Adipose tissue (tissue), 3 donors: Measurements from ENCODE around the gene SEMA5A. TPM values are rescaled to one million over a fixed set of nuclear protein-coding genes. Genes with fewer than 3 reads are reported as not detected.

Experiments
- H3K27ac ChIP-seq: one replicate; pipeline ENCODE4 v1.5.1; 2013; ENCODE audit warnings: low read depth, low read length
- WGBS, 3 donors: extraction: QIAGEN DNeasy Blood & Tissue Kit; methylation state at CpG; one replicate each; pipeline ENCODE4 v1.1.7; 2013; 5-methylcytosine and 5-hydroxymethylcytosine counted together
- polyA plus RNA-seq, 3 donors: library from polyadenylated mRNA; stranded (reverse); fragments of 200-250 nt; gene quantifications; one replicate each; pipeline ENCODE4 v1.2.3, GENCODE V29; 2013
- donor health status: healthy with polysubstance abuse.
- donor health status: Bipolar disorder and iron deficiency.
- donor health status: healthy.

Gene SEMA5A
- polyA plus RNA-seq, 3 donors, result 0.70 to 1.5 (median 1.2) TPM

DNA sequence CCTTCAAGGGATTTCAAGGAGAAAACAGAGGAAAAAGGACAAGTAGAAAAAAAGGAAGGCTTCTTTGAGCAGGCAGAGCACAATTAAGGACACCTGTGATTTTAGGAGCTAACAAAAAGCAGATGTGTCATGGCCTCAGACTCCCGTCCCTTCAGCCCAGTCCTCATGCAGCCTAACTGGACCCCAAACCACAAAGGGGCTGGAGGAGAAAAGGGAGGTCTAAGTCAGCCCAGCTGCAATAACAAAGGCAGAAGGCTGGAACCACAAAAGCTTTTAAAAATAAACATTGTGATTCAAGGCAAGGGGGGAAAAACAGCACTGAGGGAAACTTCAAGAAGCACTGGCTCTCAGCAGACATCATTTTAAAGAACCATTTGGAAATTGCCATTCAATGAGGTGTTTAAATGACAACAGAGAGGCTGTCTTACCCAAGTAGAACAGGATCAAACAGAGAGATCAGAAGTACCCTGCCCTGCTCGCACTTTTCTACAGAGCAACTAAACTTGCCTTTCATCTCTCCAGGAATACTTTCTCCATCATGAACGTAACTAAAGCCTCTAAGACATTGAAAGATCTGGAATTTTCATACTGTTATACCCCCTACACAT, 89.3 kb downstream of the SEMA5A start:
- no peak overlapping the region for H3K27ac ChIP-seq
- 66 to 86% (median 67%) methylated on average over 3 of the region's 3 CpGs for WGBS, 3 donors

DNA sequence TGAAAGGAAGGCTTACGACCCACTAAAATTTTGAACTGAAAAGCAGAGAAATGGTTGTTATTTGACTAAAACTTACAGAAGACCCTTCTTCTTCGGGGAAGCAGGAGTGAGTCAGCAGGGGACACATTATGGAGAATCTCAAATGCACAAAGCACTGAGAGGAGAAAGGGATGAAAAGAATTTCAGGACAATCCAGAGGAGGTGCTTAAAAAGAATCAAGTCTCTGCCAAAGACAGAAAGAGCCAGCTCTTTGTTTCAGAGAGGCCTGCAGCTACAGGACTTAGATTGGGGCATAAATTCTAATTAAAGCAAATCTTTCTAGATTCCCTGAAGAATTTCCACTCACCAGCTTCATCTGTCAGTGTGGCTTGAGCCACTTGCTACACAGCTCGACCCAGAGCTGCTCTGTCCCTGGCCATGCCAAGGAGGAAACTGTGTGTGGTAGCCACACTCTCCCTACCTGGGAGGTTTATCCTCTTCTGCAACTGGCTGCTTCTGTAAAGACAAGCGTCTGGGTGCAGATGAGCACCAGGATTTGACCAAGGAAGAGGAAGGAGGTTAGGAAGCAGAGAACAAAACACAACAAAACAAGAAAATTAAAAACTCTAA, 89.9 kb downstream of the SEMA5A start:
- WGBS, 3 donors, result 56 to 76% (median 65%) methylated on average over 4 of the region's 4 CpGs
- no peak overlapping the region for H3K27ac ChIP-seq

DNA sequence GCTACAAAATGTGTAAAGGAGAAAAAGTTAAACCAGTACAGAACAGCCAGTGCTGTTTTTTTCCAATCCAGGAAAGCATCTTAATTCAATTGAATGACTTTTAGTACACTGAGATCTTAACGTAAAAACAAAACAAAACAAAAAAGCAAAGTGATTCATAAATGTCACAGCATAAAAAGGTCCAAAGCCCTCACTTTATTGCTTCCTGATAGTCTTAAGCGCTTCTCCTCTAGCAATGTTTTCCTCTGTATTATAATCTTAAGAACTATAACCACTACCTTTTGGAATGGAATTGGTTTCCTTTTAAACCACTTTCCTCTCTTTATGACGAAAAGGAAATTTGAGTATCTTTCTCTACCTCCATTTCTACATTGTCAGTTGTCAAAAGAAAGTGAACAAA, 91.4 kb downstream of the SEMA5A start:
- WGBS, 3 donors, result 67 to 85% (median 73%) methylated on average over 3 of the region's 3 CpGs
- H3K27ac ChIP-seq, result no peak overlapping the region

DNA sequence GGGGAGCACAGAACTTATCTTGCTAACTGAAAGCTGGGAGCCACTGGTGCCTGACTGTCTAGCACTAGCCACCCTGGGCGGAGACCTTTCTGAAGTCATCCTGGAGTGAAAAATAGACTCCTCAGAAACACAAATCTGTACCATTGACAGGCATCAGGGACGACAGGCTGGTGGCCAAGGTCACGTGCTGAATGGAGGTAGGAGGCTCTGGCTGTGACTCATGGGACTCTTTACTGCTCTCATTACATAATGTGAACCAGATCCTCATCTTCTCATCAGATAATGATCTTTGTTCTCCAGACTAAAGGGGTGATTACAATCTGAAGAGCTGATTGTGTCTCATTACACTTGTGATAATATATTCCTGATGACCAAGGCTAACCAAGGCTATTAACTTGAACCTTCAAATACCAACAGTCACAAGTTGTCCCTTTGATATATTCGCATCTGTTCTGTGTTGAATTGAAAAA, 91.8 kb downstream of the SEMA5A start:
- WGBS, 3 donors, result 69 to 78% (median 73%) methylated on average over 4 of the region's 4 CpGs
- no peak overlapping the region for H3K27ac ChIP-seq

- no peak overlapping the region for H3K27ac ChIP-seq
- WGBS, 3 donors, result 83 to 90% (median 85%) methylated on average over 2 of the region's 2 CpGs
Measured at GRCh38 chr5:9453480-9454011, 92.3 kb downstream of the SEMA5A start.

DNA sequence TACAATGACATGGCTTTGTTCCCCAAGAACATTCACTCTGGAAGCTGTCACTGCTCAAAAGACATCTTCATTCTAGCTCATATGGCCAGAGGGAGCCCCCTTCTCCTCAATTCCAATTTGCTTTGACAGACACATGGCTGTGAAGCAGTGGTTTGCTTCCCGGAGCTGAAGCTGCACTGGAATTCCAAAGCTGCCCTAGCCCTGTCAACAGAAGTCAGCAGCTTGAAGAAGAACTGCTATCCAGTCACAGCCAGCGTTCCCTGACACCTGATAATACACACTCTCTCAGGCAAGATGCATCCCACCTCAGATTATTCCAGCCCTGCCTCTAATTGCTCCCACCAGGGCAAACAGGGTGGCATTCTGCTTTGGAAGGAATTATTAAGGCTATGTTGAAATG, 93.7 kb downstream of the SEMA5A start:
- no peak overlapping the region for H3K27ac ChIP-seq
- WGBS, 3 donors, result 42 to 67% (median 55%) methylated on average over 2 of the region's 2 CpGs

GRCh38 chr5:9451037-9451436, 94.8 kb downstream of the SEMA5A start:
- no peak overlapping the region for H3K27ac ChIP-seq
- WGBS, 3 donors, result 88 to 97% (median 94%) methylated on average over 4 of the region's 4 CpGs

GRCh38 chr5:9447691-9448090, 98.2 kb downstream of the SEMA5A start:
- WGBS, 3 donors, result 82 to 92% (median 87%) methylated on average over 2 of the region's 2 CpGs
- no peak overlapping the region for H3K27ac ChIP-seq

DNA sequence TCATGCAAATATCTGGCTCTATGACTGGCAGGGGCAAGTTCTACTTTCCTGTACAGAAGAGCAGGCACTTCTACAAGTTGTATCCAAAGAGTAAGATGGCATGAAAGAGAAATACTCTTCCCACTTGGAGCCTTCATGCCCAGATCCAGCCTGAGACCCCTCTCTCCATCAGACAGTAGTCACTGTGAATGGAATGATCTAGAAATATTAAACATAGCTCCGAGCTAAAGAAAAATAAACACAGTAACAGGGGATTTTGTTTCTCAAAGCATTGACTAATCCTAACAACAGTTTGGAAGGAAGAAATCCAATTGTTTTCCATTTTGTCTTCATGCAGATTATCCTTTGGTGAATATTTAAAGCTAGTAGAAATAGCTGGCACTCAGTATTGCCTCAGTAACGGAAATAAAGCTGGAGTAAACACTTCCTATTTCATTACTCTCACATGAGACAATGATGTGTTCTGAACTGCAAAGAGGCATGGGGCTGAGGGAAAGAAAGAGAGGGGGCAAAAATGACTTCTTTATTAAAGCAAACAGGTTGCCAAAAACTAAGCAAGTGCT, 100.0 kb downstream of the SEMA5A start:
- H3K27ac ChIP-seq, result no peak overlapping the region
- 47 to 73% (median 54%) methylated on average over 2 of the region's 2 CpGs for WGBS, 3 donors

- H3K27ac ChIP-seq, result no peak overlapping the region
- 77 to 81% (median 80%) methylated on average over 3 of the region's 3 CpGs for WGBS, 3 donors
Measured at GRCh38 chr5:9444346-9444745, 101.5 kb downstream of the SEMA5A start.

- WGBS, 3 donors, result 78 to 92% (median 90%) methylated on average over 2 of the region's 2 CpGs
- no peak overlapping the region for H3K27ac ChIP-seq
Measured at GRCh38 chr5:9441610-9442009, 104.3 kb downstream of the SEMA5A start.

- no peak overlapping the region for H3K27ac ChIP-seq
- WGBS, 3 donors, result 77 to 97% (median 86%) methylated on average over 2 of the region's 2 CpGs
Measured at GRCh38 chr5:9440517-9440916, 105.4 kb downstream of the SEMA5A start.

- H3K27ac ChIP-seq, result no peak overlapping the region
- 39 to 52% (median 49%) methylated on average over 5 of the region's 5 CpGs for WGBS, 3 donors
Measured at GRCh38 chr5:9439531-9440292, 106.2 kb downstream of the SEMA5A start.

GRCh38 chr5:9438596-9439354, 107.1 kb downstream of the SEMA5A start:
- H3K27ac ChIP-seq, result no peak overlapping the region
- 56 to 77% (median 71%) methylated on average over 10 of the region's 10 CpGs for WGBS, 3 donors

GRCh38 chr5:9437741-9438240, 108.1 kb downstream of the SEMA5A start:
- H3K27ac ChIP-seq, result no peak overlapping the region
- WGBS, 3 donors, result 40 to 92% (median 51%) methylated on average over 5 of the region's 5 CpGs

DNA sequence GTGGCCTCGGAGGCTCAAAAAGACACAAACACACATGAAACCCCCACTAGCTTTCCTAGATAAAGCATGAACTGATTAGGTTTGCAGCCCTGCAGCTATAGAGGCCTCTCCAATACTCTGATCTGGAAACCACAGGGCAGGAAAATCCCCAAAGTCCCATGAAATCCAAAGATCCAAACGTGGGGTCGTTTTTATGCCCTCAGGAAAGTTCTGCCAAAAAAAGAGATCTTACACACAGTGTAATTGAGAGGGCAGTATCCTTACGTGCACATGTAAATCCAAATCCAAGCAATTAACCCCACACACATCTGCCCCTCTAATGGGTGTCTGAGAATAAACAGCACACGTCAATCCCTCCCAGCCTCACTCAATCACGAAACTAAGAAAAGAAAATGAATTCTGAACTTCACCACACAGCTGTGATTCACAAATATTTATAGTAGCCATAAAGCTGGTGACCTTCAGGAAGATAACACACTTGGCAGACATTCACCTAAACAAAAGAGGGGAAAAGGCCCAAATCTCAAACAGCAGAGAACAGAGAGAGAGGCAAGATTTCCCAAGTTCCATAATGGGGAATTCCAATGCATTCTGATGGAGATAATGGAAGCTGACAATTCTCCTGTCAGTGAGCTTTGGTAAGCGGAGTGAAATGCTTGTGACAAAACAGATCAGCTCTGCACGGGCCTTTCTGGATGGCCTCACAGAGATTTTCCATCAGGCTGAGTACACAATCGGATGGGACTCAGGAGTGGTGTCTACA, 114.2 kb downstream of the SEMA5A start:
- no peak overlapping the region for H3K27ac ChIP-seq
- 34 to 56% (median 47%) methylated on average over 9 of the region's 9 CpGs for WGBS, 3 donors

- no peak overlapping the region for H3K27ac ChIP-seq
Measured at GRCh38 chr5:9431151-9431495, 114.8 kb downstream of the SEMA5A start.

- 61 to 82% (median 75%) methylated on average over 2 of the region's 2 CpGs for WGBS, 3 donors
Measured at GRCh38 chr5:9430306-9430705, 115.6 kb downstream of the SEMA5A start.

More at GRCh38 chr5:9430306-9430705, 115.6 kb downstream of the SEMA5A start:
- no peak overlapping the region for H3K27ac ChIP-seq
